Measurements from ENCODE around the gene ANKS1A.
"Not testable (repeated sequence)": the region's sequence is repeated elsewhere in the genome, so short reads cannot be mapped to it uniquely, and the experiment has no call there.

ANKS1A gene

GRCh38 chr6:35003886-35004530 lies 115.0 kb downstream of the ANKS1A start:
- not testable (repeated sequence) for DNase-seq

- DNase-seq, result no peak
Observed at GRCh38 chr6:35007016-35007415, 118.0 kb downstream of the ANKS1A start.

GRCh38 chr6:35008858-35009257 lies 119.8 kb downstream of the ANKS1A start:
- no peak for DNase-seq

DNA sequence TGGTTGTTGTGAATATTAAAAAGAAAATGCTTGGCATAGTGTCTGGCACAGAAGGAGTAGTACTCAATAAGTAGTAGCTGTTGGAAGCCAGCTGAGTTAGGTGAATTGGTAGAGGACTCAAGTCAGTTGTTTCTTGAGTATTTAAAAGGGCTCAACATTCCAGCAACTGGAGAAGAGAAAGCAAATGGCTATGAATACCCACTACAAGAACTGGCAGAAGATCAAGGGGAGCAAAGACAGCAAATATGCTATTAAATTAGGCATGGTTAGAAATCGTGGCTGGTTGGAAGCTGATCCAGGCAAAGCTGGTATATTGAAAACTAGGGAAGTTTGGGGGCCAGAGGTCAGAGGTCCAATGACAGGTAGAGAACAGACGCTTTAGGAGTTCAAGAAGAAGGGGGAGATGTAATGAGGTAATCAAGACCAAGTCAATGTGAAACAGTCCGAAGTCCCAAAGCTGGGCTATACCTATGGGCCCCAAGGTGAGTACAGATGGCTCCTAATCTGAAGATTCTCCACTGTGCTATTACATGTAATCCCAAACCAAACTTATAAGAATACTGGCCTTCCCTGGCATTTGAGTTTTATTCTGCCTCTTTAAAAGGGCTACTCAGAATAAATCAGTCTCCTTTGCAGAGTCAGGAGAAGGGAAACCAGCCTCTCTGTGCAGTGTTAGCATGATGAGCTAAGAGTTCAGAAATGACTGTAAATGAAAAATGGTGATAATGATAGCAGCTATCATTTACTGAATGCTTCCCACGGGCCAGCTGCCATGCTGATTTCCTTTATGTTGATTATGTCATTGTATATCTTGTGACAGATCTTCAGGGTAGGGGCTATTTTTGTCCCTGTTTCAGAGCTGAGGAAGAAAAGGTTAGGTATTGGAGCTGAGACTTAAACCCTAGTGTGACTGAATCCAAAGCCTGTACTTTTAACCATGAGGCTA lies 122.3 kb downstream of the ANKS1A start:
- peak; percentile 31 for DNase-seq

GRCh38 chr6:35013701-35014100 lies 124.6 kb downstream of the ANKS1A start:
- no peak for DNase-seq

GRCh38 chr6:35014341-35014740 lies 125.3 kb downstream of the ANKS1A start:
- DNase-seq, result no peak

DNA sequence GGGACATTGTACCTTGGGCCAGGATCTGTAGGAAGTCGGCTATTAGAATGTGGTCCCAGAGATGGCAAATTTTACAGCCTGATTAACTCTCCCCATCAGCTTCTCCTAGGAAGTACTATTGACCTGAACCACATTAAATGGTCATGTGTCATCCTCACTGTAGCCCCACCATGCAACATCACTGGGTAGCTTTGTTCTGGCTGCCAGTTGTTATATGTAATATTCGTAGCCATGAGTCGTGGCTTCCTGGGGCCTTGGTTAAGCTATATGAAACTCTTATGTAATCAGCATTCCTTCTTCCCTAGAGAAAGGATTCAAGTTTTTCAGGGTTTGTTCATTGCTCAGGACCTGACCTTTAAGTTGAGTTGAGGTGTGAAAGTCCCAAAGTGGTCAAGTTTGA lies 125.7 kb downstream of the ANKS1A start:
- no peak for DNase-seq

DNA sequence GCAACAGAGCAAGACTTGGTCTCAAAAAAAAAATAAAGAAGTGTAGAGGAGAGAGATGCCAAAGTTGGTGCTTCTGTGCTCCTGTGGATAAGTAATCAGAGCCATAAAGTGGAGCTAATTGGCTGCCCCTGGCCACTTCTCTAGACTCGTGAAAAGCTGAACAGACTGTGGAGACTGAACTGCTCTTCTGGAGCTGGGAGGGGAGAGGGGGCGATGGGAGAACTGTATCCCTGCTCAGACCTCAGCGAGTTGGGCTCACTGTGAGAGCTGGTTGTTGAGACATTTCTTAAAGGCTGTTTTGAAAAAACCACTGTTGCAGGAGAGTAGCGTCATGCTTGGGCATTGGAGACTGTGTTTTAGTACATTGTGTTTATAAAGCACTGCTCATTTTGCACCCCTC lies 126.4 kb downstream of the ANKS1A start:
- no peak for DNase-seq

DNA sequence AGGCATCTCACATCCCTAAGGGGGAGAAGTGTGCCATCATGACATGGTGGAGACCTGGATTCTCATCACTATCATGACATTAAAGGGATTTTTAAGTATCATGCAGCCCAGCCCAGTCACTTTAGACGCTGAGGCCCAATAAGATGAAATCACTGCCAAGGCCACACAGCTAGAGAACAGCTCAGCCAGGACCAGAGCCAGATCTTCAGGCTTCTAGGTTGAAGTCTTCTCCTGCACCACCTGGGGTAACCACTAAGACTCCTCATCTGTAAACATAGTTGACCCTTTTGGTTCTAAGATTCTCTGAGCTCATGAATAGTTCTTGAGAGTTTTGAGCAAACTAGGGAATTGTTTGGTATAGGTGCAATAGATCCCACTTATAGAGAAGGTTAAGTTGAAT lies 126.9 kb downstream of the ANKS1A start:
- DNase-seq, result no peak

DNA sequence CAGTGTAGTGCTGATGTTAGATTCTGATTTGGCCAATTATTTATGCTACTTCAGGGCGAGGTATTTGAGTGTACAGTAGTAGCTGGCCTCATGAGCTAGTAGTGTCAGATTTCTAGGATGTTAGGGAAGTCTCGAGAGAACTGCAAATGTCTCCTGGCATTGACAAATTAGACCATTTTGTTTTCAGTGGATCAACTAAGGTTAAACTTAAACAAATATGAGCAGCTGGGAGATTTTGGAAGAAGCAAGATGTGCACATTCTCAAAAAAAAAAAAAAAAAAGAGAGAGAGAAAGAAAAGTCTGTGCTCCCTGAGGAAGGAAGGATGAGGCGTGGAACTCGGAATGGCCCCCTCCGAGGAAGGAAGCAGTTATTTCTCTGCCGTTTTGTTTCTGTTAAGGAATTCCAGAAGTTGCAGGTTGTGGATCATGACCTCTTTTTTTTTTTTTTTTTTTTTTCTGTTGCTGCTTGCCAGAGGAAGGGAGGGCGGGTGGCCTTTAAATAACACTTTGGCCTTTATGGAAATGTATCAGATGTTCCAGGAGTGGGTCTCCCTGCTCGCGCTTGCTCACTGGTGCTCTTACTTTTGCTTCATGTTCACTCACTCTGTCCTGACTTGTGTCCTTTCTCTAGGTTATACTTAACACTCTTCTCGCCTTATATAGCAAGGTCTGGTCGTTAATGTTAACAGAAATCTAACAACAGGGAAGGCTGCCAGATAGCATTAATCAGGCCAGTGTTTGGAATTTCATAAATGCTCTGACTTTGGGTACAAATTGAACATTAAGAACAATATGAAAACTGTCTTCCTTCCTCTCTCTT lies 127.7 kb downstream of the ANKS1A start:
- DNase-seq, result no peak

DNA sequence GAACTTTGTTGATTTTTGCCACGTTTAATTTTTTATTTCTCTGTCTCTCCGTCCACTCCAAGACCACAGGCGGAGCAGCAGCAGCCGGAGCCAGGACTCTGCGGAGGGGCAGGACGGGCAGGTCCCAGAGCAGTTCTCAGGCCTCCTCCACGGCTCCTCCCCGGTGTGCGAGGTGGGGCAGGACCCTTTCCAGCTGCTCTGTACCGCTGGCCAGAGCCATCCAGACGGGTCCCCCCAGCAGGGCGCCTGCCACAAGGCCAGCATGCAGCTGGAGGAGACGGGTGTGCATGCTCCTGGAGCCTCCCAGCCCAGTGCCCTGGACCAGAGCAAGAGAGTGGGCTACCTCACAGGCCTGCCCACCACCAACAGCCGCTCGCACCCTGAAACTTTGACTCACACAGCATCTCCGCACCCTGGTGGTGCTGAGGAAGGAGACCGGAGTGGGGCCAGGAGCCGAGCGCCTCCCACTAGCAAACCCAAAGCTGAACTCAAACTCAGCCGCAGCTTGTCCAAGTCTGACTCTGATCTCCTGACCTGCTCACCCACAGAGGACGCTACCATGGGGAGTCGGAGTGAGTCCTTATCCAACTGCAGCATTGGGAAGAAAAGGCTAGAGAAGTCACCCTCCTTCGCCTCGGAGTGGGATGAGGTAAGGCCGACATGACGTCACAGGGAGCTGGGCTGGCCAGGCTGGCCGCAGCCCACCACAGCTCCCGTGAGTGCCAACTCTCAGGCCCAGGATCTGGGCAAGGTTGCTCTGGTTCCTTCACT lies 128.5 kb downstream of the ANKS1A start:
- DNase-seq, result no peak

DNA sequence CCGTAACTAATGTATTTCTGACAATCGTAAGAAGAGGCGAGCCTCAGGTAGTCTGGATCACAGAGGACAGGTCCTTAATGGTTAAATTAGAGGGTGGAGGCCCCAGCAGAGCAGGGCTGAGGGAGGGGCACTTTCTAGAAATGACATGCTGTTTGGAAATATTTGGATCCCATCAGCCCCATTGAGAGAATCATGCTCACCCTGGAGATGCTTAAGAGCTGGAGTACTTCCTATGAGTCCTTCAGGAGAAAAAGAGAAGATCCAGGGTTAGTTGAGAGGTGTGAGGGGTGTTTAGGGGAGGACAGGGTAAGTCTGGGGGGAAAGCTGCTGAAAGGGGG lies 129.1 kb downstream of the ANKS1A start:
- DNase-seq, result no peak

DNA sequence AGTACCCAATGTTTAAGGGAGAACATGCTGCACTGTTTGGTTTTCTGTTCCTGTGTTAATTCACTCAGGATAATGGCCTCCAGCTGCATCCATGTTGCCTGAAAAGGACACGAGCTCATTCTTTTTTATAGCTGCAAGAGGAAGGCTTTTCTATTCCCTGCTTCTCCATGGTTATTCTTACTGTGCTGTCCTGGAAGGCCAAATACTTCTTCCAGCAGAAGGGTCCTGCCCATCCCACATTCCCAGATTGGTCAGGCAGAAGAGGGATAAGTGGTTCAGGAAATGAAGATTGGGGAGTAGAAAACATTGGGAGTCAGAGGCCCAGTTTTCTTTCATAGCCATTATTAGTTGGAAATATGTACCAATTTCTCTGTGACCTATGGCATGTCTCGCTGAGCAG lies 129.7 kb downstream of the ANKS1A start:
- DNase-seq, result no peak

- DNase-seq, result no peak
Observed at GRCh38 chr6:35019171-35019570, 130.1 kb downstream of the ANKS1A start.

DNA sequence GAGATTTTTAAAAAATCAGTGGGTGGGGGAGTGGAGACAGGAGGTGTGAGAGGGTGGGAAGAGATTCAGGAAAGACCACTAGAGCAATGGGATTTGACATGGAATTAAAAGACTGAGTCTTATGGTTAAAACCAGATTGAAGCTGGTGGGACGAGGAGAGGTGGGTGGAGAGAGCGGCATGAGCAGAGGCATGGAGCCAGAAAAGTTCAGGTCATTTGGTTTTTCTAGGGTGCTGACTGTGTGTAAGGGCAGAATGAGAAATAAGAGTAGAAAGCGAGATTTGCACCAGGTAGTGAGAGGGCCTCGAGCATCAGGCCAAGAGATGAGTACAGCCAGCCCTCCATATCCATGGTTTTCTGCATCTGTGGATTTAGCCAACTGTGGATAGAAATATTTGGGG lies 130.8 kb downstream of the ANKS1A start:
- no peak for DNase-seq

- DNase-seq, result no peak
Observed at GRCh38 chr6:35021004-35021403, 131.9 kb downstream of the ANKS1A start.

GRCh38 chr6:35023091-35024000 lies 134.3 kb downstream of the ANKS1A start:
- no peak for DNase-seq

DNA sequence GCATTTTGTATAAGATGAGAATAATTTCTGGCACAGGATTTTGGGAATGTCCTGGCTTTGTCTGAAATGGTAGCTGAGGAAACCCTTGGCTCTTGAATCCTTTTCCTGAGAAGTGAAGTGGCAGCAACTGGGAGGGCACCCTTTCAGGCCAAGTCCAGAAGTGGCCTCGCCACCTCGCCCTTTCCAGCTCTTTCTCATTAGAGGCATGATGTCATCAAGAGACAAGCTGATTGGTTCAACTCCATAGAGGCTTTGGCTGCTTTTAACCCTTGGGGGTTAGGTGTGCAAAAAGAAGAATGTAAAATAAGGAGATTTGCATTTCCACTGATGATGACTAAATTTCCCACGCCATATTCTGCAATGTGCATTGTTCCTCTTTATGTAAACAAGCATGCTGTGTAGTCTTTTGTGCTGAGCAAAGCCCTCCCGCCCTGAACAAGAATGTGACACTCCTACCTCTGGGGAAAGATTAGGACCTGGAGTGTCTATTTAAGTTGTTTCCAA lies 135.5 kb downstream of the ANKS1A start:
- no peak for DNase-seq

- no peak for DNase-seq
Observed at GRCh38 chr6:35025232-35026188, 136.5 kb downstream of the ANKS1A start.

All from stimulated activated CD8-positive, alpha-beta memory T cell treated with anti-CD3 and anti-CD28 coated beads, Interleukin-4, amount 100 ng/mL, for 48 hours (primary cell).